Suppressor macrophage (primary cell): ENCODE measurements around the gene RNF103.
A peak's percentile ranks its signal among the peaks of the same experiment; 100 is the strongest.
"Not testable (repeated sequence)": the region's sequence is repeated elsewhere in the genome, so short reads cannot be mapped to it uniquely, and the experiment has no call there.

ENCODE experiments used
- DNase-seq, 4 experiments: peaks; one replicate each; pipeline ENCODE4 v3.0.0-alpha.2; 2020 to 2022
- total RNA-seq, 17 experiments: gene quantifications; one replicate each; lab custom pipeline; 2026; ENCODE audit warnings: mixed read lengths in 6 of 17, inconsistent platforms in 3 of 17; lab: John Stamatoyannopoulos, UW

Gene RNF103, protein sequence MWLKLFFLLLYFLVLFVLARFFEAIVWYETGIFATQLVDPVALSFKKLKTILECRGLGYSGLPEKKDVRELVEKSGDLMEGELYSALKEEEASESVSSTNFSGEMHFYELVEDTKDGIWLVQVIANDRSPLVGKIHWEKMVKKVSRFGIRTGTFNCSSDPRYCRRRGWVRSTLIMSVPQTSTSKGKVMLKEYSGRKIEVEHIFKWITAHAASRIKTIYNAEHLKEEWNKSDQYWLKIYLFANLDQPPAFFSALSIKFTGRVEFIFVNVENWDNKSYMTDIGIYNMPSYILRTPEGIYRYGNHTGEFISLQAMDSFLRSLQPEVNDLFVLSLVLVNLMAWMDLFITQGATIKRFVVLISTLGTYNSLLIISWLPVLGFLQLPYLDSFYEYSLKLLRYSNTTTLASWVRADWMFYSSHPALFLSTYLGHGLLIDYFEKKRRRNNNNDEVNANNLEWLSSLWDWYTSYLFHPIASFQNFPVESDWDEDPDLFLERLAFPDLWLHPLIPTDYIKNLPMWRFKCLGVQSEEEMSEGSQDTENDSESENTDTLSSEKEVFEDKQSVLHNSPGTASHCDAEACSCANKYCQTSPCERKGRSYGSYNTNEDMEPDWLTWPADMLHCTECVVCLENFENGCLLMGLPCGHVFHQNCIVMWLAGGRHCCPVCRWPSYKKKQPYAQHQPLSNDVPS
- total RNA-seq, result 8.1 to 36.3 (median 23.4) reads per million in 17 experiments

DNA sequence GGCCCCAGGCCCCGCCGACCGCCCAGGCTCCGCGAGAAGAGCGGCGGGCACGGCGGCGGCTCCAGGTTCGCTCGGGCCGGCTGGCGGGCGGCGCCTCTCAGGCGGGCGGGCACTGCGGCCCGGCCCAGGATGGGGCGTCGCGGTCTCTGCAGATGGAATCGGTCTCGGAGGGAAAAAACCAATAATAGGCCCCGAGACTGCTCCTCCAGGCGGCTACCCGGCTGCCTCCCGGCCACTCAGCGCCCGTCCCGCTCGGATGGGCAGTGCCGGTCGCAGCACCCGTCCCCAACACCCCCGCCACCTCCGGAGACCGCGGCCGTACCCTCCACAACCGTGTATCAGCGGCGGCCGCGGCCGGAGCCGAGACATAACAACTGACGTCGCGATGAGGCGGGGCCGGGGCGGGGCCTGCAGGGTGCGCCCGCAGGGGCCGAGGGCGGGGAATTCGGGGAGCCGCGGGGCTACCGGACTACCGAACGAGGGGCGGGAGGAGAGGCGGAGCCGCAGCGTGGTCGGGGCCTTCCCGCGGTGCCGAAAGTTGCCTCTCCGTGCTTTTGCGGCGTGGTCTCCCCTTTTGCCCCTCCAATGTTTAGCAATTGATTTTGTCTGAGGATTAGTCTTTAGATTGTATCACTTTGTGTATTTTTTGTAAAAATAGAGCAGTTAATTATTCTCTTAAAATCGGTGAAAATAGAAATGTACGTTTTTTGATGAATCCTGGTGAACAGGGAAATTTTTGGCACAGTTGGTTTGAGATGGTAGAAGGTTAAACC lies at the start of gene RNF103:
Gene RNF103 (minus strand): TSS at position 372 of the 773 bp plus-strand sequence. CDS start 979 bp downstream, outside the sequence.
- peak; percentile 94 to 98 (median 96) for DNase-seq

DNA sequence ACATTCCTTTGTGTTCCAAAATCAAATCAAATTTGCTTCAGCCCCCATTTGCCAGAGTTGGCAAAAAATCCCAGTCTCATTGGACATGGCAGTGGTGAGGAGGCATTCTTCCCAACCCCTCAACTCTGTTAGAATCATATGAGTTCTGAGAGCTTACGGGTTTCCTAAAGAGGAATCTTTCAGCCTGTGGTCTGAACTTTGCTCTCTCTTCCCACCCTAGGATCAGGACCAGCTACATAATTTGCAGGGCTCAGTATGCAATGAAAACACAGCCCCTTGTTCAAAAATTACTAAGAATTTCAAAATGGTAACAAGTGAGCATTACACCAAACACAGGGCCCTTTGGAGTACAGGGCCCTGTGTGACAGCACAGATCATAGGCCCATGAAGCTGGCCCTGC lies 49.3 kb upstream of the RNF103 start:
- no peak for DNase-seq

DNA sequence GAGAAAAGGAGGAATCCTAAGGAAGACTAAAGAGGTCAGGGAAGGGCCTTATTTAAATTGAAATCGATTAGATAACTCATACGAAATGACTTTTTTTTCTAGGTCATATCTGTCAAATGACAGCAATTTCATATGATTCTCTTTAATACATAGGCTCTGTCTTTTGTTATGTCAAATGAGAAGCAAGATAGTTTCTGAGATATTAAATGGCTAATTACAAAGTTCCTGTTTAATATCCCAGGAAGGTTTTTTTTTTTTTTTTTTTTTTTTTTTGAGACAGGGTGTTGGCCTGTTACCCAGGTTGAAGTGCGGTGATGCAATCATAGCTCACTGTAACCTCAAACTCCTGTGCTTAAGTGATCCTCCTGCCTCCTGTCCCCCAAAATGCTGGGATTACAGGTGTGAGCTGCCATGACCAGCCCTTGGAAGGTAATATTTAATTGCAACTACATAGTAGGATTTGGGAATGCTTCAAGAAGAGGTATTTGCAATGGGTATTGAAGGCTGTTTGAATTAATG lies 48.4 kb upstream of the RNF103 start:
- DNase-seq, result no peak

DNA sequence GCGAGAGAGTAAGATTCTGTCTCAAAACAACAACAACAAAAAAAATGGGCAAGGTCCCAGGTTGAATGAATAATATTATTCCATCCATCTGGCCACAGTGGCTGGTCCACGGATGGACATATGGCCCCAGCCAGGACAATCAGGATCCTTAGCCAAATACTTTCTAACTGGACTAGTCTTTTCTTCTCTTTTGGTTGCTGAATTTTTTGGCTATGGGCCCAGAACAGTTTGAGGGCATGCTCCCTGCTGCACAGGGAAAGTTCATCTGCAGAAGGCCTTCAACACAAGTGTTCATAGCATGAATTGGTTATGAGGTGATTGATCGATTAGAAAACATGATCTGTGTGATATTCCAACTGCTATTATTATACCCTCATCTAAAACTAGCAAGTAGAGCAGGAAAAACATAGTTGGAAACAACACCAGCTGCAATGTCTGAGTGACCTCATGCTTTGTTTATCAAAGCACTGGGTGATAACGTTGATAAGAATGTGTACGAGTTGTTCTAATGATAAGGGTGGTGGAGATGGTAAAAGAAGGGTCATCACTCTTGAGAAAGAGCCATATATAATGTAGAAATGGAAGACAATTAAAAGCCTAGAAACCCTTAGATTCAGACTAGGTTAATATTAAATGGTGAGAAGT lies 47.8 kb upstream of the RNF103 start:
- DNase-seq, result no peak

DNA sequence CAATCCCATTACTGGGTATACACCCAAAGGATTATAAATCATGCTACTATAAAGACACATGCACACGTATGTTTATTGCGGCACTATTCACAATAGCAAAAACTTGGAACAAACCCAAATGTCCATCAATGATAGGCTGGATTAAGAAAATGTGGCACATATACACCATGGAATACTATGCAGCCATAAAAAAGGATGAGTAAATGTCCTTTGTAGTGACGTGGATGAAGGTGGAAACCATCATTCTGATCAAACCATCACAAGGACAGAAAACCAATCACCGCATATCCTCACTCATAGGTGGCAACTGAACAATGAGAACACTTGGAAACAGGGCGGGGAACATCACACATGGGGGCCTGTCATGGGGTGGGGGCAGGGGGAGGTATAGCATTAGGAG lies 45.7 kb upstream of the RNF103 start:
- not testable (repeated sequence) for DNase-seq

DNA sequence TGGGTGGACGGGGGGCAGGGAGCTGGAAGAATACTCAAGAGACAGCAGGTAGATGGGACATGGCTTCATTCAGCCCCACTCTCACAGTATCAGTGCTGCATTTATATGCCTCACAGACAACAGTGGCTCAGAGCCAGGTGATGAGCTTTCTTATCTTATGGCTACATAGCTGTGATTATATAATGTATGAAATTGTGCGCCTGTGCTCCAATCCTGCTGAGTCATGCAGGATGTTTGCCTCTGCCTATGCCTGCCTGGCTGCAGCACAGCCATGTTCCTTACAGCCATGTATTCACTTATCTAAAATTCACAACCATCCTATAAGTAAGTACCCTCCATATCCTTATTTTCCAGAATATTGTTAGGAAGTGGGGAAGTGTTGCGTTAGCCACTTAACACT lies 37.7 kb upstream of the RNF103 start:
- no peak for DNase-seq

DNA sequence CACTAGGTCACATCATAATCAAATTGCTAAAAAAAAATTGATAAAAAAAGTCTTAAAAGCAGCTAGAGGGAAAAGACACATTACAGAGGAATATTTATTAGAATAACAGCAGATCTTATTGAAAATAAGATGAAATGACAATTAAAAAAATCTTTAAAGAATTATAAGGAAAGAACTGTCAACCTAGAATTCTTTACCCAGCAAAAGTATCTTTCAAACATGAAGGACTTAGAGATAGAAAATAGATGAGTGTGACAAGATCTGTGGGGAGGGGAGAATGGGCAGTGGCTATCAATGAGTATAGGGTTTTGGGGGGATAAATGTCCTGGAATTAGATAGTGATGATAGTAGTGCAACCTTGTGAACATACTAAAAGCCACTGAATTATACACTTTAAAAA lies 26.5 kb upstream of the RNF103 start:
- DNase-seq, result no peak

DNA sequence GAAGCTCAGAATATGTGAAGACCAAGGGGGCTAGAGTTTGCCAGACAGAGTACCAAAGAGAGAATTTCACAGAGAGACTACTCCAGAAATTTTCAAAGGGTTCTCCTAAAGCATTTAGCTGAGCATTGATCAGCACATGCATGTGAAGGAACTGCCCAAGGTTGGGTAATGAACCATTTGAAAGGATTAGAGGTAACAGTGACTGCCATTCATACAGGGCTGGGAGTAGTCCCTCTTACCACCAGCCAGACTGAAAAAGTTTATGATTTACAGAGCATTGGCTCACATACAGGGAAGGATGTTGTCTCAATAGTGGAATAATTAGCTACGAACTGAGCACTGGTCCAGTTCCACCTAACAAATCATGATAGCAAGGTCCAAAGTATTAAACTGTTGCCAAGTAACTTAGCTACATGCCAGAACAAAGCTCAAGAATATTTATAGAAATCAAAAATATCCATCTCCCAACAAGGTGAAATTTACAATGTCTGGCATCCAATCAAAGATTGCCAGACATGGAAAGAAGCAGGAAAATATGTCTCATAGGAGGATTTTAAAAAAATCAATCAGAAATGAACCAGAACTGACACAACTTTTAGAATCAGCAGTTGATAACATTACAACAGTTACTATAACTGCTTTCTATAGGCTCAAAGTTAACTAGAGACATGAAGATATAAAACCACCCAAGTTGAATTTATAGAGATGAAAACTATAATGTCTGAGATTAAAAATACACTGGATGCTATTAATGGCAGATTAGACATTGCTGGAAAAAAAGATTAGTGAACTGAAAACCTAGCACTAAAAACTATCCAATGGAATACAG lies 25.7 kb upstream of the RNF103 start:
- DNase-seq, result no peak

DNA sequence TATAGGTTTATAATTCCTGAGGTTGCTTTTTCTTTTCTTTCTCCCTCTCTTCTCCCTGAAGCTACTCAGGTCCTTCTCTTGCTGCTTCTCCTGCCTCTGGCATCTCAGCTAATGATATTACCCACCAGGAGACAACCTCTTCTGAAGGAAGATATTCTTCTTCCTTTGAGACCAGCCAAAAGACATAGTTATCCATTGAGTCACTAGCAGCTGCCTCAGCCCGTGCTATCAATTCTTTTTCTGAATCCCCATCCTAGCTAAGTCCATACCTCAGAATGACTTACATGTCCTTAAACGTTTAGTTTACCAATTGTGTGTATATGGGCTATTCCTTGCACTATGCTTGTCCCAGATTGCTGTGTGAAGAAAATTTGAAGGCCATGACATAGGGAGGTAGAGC lies 25.0 kb upstream of the RNF103 start:
- no peak for DNase-seq

DNA sequence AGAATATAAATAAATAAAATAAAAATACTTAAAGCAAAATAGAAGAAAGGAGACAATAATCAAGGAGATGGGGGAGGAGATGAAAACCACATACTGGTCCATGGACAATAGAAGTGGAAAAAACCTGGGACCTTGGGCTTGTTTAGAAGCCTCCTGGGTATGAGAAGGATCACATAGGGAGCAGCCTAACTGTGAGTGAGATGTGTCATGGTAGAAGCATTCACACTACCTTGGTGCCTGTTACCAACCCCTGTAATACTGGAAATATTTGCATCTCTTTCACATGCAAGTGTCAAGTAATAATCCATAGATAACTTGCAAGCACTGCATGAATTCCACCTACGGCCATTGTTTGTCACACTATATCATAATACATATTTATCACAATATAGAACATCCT lies 23.2 kb upstream of the RNF103 start:
- DNase-seq, result no peak

DNA sequence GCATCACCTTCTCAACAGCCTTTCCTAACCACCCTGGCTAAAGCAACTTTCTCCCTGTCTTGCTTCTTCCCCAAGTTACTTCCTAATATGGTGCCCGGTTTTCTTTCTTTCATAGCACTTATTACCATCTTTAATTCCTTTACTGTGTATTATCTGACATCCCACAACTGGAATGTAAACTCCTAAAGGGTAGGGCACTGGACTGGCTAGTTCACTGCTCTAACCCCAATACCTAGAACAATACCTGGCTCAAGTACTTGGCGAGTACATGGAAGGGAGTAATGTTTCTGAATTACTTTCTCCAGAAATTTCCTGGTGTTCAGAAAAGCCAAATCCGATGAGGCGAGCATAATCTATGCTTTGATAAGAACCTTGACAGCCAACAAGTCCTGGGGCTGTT lies 22.7 kb upstream of the RNF103 start:
- DNase-seq, result no peak

DNA sequence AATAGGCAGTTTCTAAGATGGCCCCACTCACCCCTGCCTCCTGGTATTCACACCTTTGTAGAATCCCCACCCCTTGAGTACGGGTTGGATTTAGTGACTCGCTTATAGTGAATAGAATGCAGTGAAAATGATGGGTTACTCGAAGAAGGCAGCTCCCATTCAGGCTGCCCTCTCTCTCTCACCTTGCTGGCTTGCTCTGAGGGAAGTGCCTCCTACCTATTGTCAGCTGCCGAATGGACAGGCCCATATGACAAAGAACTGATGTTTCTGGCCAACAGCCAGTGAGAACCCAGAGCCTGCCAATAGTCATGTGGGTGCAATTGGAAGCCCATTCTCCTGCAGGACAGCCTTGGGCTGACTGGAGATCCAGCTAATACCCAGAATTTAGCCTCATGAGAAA lies 22.1 kb upstream of the RNF103 start:
- DNase-seq, result no peak

DNA sequence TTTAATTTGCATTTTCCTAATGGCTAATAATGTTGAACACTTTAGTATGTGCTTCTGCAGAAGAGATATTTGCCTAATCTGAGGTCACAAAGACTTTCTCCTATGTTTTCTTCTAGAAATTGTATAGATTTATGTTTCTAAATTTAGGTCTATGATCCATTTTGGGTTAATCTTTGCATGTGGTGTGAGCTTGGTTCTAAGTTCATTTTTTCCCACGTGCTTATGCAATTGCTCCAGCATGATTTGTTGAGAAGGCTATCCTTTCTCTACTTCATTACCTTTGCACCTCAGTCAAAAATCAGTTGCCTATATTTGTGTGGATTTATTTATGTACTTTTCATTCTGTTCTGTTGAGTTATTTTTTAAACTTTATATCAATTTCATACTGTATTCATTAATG lies 15.0 kb upstream of the RNF103 start:
- DNase-seq, result no peak

DNA sequence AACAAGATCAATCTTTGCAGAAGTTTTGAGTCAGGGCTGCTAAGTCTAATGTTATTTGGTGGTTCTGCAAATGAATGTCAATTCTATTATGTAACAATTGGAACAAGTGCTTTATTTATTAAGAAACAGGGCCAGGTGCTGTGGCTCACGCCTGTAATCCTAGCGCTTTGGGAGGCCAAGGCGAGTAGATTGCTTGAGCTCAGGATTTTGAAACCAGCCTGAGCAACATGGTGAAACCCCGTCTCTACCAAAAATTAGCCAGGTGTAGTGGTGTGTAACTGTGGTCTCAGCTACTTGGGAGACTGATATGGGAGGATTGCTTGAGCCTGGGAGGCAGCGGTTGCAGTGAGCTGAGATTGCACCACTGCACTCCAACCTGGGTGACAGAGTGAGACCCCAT lies 13.2 kb upstream of the RNF103 start:
- no peak for DNase-seq

DNA sequence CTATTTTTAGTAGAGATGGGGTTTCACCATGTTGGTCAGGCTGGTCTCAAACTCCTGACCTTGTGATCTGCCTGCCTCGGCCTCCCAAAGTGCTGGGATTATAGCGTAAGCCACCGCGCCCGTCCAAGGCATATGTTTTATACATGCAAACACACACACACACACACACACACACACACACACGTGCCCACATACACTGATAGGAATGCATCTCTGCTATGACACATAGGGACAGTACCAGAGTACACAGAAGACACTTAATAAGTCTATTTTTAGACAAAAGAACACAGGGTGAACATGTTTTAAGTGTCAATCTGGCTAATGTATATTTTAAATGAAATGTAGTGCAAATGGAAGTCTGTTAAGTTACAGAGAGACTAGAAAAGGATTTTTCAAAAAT lies 10.7 kb upstream of the RNF103 start:
- DNase-seq, result no peak

DNA sequence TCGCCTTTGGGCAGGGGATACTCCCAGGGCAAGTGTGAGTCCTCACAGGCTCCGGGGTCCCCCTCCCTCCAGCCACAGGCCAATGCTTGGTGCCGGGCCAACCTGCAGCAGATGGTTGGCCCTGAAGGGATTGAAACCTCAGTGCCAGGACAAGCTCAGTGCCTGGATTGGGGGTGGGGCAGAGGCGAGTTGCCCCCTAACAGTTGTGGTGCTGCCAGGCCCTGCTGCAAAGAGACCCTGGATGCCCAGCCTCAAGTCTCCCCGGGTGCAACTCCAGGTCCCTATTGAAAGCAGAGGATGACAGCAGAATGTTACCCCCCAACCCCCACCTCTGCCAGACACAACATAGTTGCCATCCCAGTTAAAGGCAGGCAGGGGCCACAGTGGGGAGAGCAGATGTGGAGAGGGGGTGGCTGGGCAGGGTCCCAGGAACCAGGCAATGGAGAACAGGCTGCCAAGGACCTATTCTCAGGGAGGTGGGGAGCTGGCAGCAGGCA lies 9.5 kb upstream of the RNF103 start:
- DNase-seq, result no peak

DNA sequence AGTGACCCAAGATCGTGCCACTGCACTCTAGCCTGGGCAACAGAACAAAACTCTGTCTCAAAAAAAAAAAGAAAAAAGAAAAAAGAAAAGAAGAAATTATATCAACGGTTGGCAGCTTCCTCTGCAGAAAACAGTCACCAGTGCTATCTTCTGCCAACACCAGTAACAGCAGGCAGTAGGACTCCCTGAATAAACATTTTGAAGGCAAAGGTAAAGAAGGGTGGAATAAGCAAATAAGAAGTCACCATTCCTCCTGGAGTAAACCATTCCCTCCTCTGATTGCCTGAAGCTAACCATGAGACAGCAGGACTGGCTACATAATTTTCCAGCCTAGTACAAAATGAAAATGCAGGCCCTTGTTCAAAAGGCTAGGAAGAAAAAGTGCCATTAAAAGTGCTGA lies 9.0 kb upstream of the RNF103 start:
- no peak for DNase-seq

DNA sequence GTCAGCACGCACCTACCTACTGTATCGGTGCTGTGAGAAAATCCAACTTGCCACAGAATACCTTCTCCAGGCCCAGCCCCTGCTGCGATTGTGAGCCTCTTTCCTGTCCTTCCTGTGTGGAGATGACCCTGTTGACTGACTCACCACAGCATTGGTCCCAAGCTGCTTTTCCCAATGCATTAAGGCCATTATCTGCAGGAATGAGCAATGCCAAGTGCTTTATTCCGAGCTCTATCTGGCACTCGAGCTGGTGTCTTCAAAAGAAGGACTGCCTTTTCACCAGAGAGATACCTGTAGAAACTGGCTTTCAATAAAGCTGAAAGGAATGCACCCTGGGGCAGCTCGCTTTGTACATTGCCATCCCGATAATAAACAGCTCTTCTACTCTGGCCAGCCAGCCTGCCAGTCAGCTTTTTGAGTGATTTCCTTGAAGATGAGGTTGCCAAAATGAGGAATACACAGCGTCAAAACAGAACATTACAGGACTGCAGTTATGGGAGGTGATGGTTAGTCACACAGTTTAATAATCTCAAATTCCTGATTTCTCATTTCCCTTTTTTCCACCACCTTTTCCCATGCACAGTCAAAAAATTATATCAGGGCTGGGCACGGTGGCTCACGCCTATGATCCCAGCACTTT lies 8.3 kb upstream of the RNF103 start:
- DNase-seq, result no peak

DNA sequence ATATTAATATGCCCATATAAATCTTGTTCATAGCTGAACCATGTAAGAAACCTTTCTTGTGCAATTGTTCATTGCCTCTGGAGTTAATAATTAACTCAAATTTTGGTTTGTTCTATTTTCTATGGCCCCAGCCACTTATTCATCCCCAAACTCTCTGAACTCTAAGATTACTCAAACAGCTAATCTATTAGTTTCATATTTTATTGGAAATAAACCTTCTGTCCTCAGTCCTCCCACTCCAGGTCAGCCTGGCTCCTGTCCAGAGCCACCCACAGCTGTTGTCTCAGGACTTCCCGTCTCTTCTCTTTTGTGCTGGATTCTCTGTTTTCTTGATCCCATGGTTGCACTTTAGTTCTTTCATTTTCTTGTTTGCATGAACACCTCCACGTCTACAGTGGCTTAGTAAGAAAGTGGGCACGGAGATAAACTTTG lies 4.4 kb upstream of the RNF103 start:
- peak; percentile 25 to 71 (median 48) for DNase-seq

DNA sequence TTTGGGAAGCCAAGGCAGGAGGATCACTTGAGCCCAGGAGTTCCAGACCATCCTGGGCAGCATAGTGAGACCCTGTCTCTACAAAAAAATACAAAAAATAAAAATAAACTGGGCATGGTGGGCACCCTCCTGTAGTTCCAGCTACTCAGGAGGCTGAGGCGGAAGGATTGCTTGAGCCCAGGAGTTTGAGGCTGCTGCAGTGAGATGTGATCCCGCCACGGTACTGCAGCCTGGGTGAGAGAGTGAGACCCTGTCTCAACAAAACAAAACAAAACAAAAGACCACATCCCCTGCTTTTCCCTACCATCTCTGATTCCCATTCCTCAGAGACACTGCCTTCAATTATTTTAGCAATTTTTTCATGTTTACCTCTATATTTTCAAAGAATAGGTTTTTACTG lies 3.9 kb upstream of the RNF103 start:
- DNase-seq, result no peak

DNA sequence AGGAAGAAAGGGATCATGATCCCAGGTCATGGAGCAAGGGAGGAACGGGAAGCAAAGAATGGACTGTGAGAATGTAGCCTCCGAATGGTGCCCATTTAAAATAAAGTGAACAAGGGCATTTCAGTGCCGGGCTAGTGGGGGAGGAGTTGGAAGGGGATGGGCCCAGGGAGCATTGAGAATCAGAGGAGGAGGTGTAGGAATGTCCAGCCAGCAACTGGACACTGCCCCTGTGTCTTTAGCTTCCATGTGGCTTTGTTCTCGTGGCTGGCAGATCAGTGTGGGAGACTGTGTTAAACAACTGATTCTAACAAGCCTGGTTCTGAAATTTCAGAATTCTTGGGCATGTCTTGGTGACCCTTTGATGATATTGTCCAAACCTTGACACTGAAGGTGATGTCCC lies 1.4 kb upstream of the RNF103 start:
- no peak for DNase-seq
